HG03139 (cell line): ENCODE data around the gene SNAP47.

Experiments
- ATAC-seq: cut with Tn5 transposase; IDR thresholded peaks from one replicate; pipeline ENCODE4 v1.9.1; 2021; ENCODE audit not compliant: unreplicated experiment

Gene SNAP47

GRCh38 chr1:227795732-227796131 lies 60.5 kb downstream of the SNAP47 start:
- no peak for ATAC-seq

GRCh38 chr1:227796359-227796915 lies 61.2 kb downstream of the SNAP47 start:
- no peak for ATAC-seq

GRCh38 chr1:227797144-227797543 lies 61.9 kb downstream of the SNAP47 start:
- no peak for ATAC-seq

- ATAC-seq, result no peak
Observed at GRCh38 chr1:227797625-227798024, 62.4 kb downstream of the SNAP47 start.

- ATAC-seq, result no peak
Observed at GRCh38 chr1:227798078-227798802, 63.0 kb downstream of the SNAP47 start.

- no peak for ATAC-seq
Observed at GRCh38 chr1:227799756-227800155, 64.5 kb downstream of the SNAP47 start.

- no peak for ATAC-seq
Observed at GRCh38 chr1:227803933-227804332, 68.7 kb downstream of the SNAP47 start.

- ATAC-seq, result no peak
Observed at GRCh38 chr1:227805606-227806197, 70.5 kb downstream of the SNAP47 start.

GRCh38 chr1:227808566-227808965 lies 73.3 kb downstream of the SNAP47 start:
- no peak for ATAC-seq

GRCh38 chr1:227809026-227809425 lies 73.8 kb downstream of the SNAP47 start:
- no peak for ATAC-seq

GRCh38 chr1:227813962-227814361 lies 78.7 kb downstream of the SNAP47 start:
- ATAC-seq, result no peak

- ATAC-seq, result no peak
Observed at GRCh38 chr1:227815468-227816409, 80.5 kb downstream of the SNAP47 start, which contains the start of gene PRSS38. PRSS38 (plus strand) TSS chr1:227815675; CDS start chr1:227815717, 42 bp downstream.

GRCh38 chr1:227816750-227817446 lies 81.7 kb downstream of the SNAP47 start:
- ATAC-seq, result no peak

- no peak for ATAC-seq
Observed at GRCh38 chr1:227823537-227823936, 88.3 kb downstream of the SNAP47 start.

- ATAC-seq, result no peak
Observed at GRCh38 chr1:227824204-227824603, 89.0 kb downstream of the SNAP47 start.

- no peak for ATAC-seq
Observed at GRCh38 chr1:227828786-227829185, 93.6 kb downstream of the SNAP47 start.
